Measurements from ENCODE around the gene CFAP69.
"Not testable (repeated sequence)": the region's sequence is repeated elsewhere in the genome, so short reads cannot be mapped to it uniquely, and the experiment has no call there.

The CFAP69 gene

GRCh38 chr7:90347759-90348158 is 102.8 kb downstream of the CFAP69 start:
- no peak for DNase-seq

- no peak for DNase-seq
Measured at GRCh38 chr7:90349305-90349704, 104.3 kb downstream of the CFAP69 start.

DNA sequence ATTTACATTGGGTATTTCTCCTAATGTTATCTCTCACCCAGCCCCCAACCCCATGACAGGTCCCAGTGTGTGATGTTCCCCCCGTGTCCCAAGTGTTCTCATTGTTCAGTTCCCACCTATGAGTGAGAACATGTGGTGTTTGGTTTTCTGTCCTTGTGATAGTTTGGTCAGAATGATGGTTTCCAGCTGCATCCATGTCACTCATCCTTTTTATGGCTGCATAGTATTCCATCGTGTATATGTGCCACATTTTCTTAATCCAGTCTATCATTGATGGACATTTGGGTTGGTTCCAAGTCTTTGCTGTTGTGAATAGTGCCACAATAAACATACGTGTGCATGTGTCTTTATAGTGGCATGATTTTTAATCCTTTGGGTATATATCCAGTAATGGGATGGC is 105.1 kb downstream of the CFAP69 start:
- DNase-seq: not testable (repeated sequence)

DNA sequence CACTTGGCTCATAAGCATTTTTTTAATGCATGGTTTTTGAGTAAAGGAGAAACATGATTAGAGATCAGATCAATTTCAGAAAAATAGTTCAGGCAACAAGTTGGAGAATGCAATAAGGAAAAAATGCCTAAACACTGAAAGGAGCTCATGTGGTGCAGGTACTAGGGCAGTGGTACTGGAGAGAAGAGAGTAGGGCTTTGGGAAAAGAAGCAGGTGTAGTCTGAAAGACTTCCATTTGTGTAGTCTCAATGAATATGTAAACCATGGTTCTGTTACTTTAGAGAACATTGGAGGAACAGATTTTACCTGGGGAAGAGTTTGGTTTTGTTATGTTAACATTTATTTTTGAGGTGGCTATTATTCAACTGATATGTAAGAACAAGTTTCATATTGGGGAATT is 107.0 kb downstream of the CFAP69 start:
- DNase-seq: no peak
